ENCODE measurements around the gene ZSWIM1. TPM values are rescaled to one million over a fixed set of nuclear protein-coding genes. Genes with fewer than 3 reads are reported as not detected.
A peak's percentile ranks its signal among the peaks of the same experiment; 100 is the strongest.

ZSWIM1 gene
- total and polyA plus RNA-seq, 7 donors, result 3.6 to 9.4 (median 6.5) TPM

GRCh38 chr20:45833883-45834796, 46.9 kb upstream of the ZSWIM1 start:
- H3K27ac ChIP-seq, result peak overlapping the region; percentile 91 to 97 (median 94)
- intact Hi-C loops (cut with DNase I), result loop anchor here (5.0 kb wide), 2 partner anchors 58 to 138 kb away; partner anchors contain the start of genes CTSA, NEURL2 and ZNF335
- TF ChIP-seq EP300 (IDR thresholded peaks at IDR 0.05) (no peak), POLR2AphosphoS5 (IDR thresholded peaks at IDR 0.05) (peak; percentile 64 to 68 (median 68)), POLR2A (IDR thresholded peaks at IDR 0.05) (peak; percentile 4 to 17)
- H3K27me3 ChIP-seq, result no peaks in the 10 kb centered on the region
- DNase-seq, result peak; percentile 92
- H3K36me3 ChIP-seq, result peaks cover 0 to 20% (median 0%) of the 10 kb centered on the region in 4 donors
- 3 to 7% methylated on average over 71 of the region's 71 CpGs for WGBS, 2 donors
- peaks cover 0 to 46% (median 39%) of the 10 kb centered on the region in 4 donors for H3K4me1 ChIP-seq
- peak overlapping the region; percentile 65 to 78 (median 73) for H3K4me3 ChIP-seq
- H3K9me3 ChIP-seq, result no peaks in the 10 kb centered on the region

GRCh38 chr20:45834797-45835161, 46.2 kb upstream of the ZSWIM1 start:
- Histone ChIP-seq H3K36me3 (peaks cover 0 to 21% (median 0%) of the 10 kb centered on the region in 4 donors), H3K9me3 (no peaks in the 10 kb centered on the region), H3K27me3 (no peaks in the 10 kb centered on the region), H3K4me1 (peaks cover 0 to 46% (median 39%) of the 10 kb centered on the region in 4 donors), H3K4me3 (peak overlapping the region; percentile 65 to 78 (median 73)), H3K27ac (peak overlapping the region; percentile 91 to 97 (median 94))
- TF ChIP-seq EP300 (IDR thresholded peaks at IDR 0.05) (no peak), POLR2AphosphoS5 (IDR thresholded peaks at IDR 0.05) (no peak), CTCF (IDR thresholded peaks at IDR 0.05) (no peak), POLR2A (IDR thresholded peaks at IDR 0.05) (no peak)
- peak; percentile 75 for DNase-seq
- intact Hi-C loops (cut with DNase I), result loop anchor here (5.0 kb wide), 2 partner anchors 58 to 138 kb away; partner anchors contain the start of genes CTSA, NEURL2 and ZNF335
- 84 to 88% methylated on average over 14 of the region's 14 CpGs for WGBS, 2 donors

- peak overlapping the region; percentile 91 to 97 (median 94) for H3K27ac ChIP-seq
- H3K9me3 ChIP-seq, result no peaks in the 10 kb centered on the region
- peaks cover 0 to 46% (median 39%) of the 10 kb centered on the region in 4 donors for H3K4me1 ChIP-seq
- peaks cover 0 to 26% (median 3%) of the 10 kb centered on the region in 4 donors for H3K36me3 ChIP-seq
- no peaks in the 10 kb centered on the region for H3K27me3 ChIP-seq
- DNase-seq, result no peak
- 70 to 80% methylated on average over 3 of the region's 3 CpGs for WGBS, 2 donors
- no peak for TF ChIP-seq EP300 (IDR thresholded peaks at IDR 0.05)
- TF ChIP-seq POLR2AphosphoS5 (IDR thresholded peaks at IDR 0.05), result no peak
- no peak for TF ChIP-seq CTCF (IDR thresholded peaks at IDR 0.05)
- TF ChIP-seq POLR2A (IDR thresholded peaks at IDR 0.05), result no peak
- H3K4me3 ChIP-seq, result peak overlapping the region in 2 of 4 donors; percentile 65 to 76
- intact Hi-C loops (cut with DNase I), result no loop called here
Observed at GRCh38 chr20:45835329-45835765, 45.7 kb upstream of the ZSWIM1 start.

GRCh38 chr20:45835825-45836224, 45.2 kb upstream of the ZSWIM1 start:
- Histone ChIP-seq H3K36me3 (peaks cover 4 to 31% (median 8%) of the 10 kb centered on the region in 4 donors), H3K9me3 (no peaks in the 10 kb centered on the region), H3K4me1 (peaks cover 0 to 49% (median 41%) of the 10 kb centered on the region in 4 donors), H3K4me3 (peak overlapping the region in 1 of 4 donors; percentile 76), H3K27me3 (no peaks in the 10 kb centered on the region), H3K27ac (peak overlapping the region; percentile 91 to 97 (median 94))
- TF ChIP-seq EP300 (IDR thresholded peaks at IDR 0.05), result no peak
- TF ChIP-seq POLR2AphosphoS5 (IDR thresholded peaks at IDR 0.05), result peak in 3 of 4 donors; percentile 8 to 29 (median 10)
- intact Hi-C loops (cut with DNase I), result no loop called here
- peak; percentile 83 for DNase-seq
- 81 to 88% methylated on average over 5 of the region's 5 CpGs for WGBS, 2 donors

- whole genome bisulfite sequencing, 2 donors, result 69 to 76% methylated on average over 1 of the region's 1 CpG
- Histone ChIP-seq H3K4me1 (peaks cover 0 to 59% (median 52%) of the 10 kb centered on the region in 4 donors), H3K27ac (peak overlapping the region; percentile 28 to 46 (median 42)), H3K9me3 (no peaks in the 10 kb centered on the region), H3K27me3 (no peaks in the 10 kb centered on the region), H3K4me3 (no peak overlapping the region), H3K36me3 (peaks cover 11 to 41% (median 12%) of the 10 kb centered on the region in 4 donors)
- intact Hi-C loops (cut with DNase I), result no loop called here
- TF ChIP-seq POLR2AphosphoS5 (IDR thresholded peaks at IDR 0.05), result no peak
- TF ChIP-seq CTCF (IDR thresholded peaks at IDR 0.05), result no peak
- no peak for TF ChIP-seq POLR2A (IDR thresholded peaks at IDR 0.05)
- TF ChIP-seq EP300 (IDR thresholded peaks at IDR 0.05), result no peak
- no peak for DNase-seq
Observed at GRCh38 chr20:45836841-45837240, 44.2 kb upstream of the ZSWIM1 start.

Measured in sigmoid colon (tissue), 7 donors.